Neural cell (in vitro differentiated cells): Measurements from ENCODE around the gene PCDHA1. TPM values are rescaled to one million over a fixed set of nuclear protein-coding genes. Genes with fewer than 3 reads are reported as not detected.
A peak's percentile ranks its signal among the peaks of the same experiment; 100 is the strongest.

Source experiments
- H2AFZ ChIP-seq: fragments of 200-600, 300-800 bp; sonication (generic), shearing (Covaris generic); 2 replicates; pipeline ENCODE4 v1.6.0; 2014; ENCODE audit warnings: low read depth, mild to moderate bottlenecking, antibody characterized with exemption, low read length, moderate library complexity
- H3F3A ChIP-seq: fragments of 200-600 bp; shearing (Covaris generic); 2 replicates; pipeline ENCODE4 v1.6.1; 2016; ENCODE audit warnings: mild to moderate bottlenecking, moderate library complexity, mixed read lengths, antibody characterized with exemption, low read length; ENCODE audit not compliant: insufficient read depth, poor library complexity, severe bottlenecking
- H3K27ac ChIP-seq: fragments of 200-600, 300-800 bp; sonication (generic), shearing (Covaris generic); 2 replicates; pipeline ENCODE4 v1.5.1; 2014; ENCODE audit warnings: mild to moderate bottlenecking, low read length, moderate library complexity
- H3K27me3 ChIP-seq: fragments of 300-800, 200-600 bp; sonication (generic), shearing (Covaris generic); 2 replicates; pipeline ENCODE4 v1.6.0; 2014; ENCODE audit warnings: mild to moderate bottlenecking, low read depth, low read length, moderate library complexity; ENCODE audit not compliant: insufficient read depth
- H3K36me3 ChIP-seq: fragments of 300-800, 200-600 bp; sonication (generic), shearing (Covaris generic); 2 replicates; pipeline ENCODE4 v1.5.1; 2014; ENCODE audit warnings: mild to moderate bottlenecking, antibody characterized with exemption, low read length, moderate library complexity; ENCODE audit not compliant: insufficient read depth
- H3K4me2 ChIP-seq: fragments of 300-800, 200-600 bp; sonication (generic), shearing (Covaris generic); 2 replicates; pipeline ENCODE4 v1.6.0; 2014; ENCODE audit warnings: mild to moderate bottlenecking, low read length
- H3K4me3 ChIP-seq: fragments of 300-800, 200-600 bp; sonication (generic), shearing (Covaris generic); 2 replicates; pipeline ENCODE4 v1.5.1; 2014; ENCODE audit warnings: mild to moderate bottlenecking, low read length, moderate library complexity
- H3K79me2 ChIP-seq: fragments of 200-600 bp; shearing (Covaris generic); replicated peaks from 2 replicates; pipeline ENCODE4 v1.6.0; 2014; ENCODE audit warnings: mild to moderate bottlenecking, low read length, moderate library complexity; ENCODE audit not compliant: insufficient read depth
- H3K9ac ChIP-seq: fragments of 300-800, 200-600 bp; sonication (generic), shearing (Covaris generic); 2 replicates; pipeline ENCODE4 v1.6.1; 2016; ENCODE audit warnings: mild to moderate bottlenecking, low read length, mixed read lengths
- H3K9me2 ChIP-seq: fragments of 200-600 bp; shearing (Covaris generic); 2 replicates; pipeline ENCODE4 v1.6.1; 2016; ENCODE audit warnings: mild to moderate bottlenecking, low read length, mixed read lengths; ENCODE audit not compliant: insufficient read depth
- H3K9me3 ChIP-seq: fragments of 200-600, 300-800 bp; sonication (generic), shearing (Covaris generic); 2 replicates; pipeline ENCODE4 v1.6.1; 2016; ENCODE audit warnings: mild to moderate bottlenecking, mixed run types, low read length, moderate library complexity, mixed read lengths
- H4K20me1 ChIP-seq: fragments of 200-600 bp; shearing (Covaris generic); 2 replicates; pipeline ENCODE4 v1.6.1; 2016; ENCODE audit warnings: mild to moderate bottlenecking, mixed run types; ENCODE audit not compliant: insufficient read depth
- EP300 ChIP-seq: fragments of 450-650 bp; conservative IDR thresholded peaks from 2 replicates; pipeline ENCODE4 v1.6.1; 2014; ENCODE audit warnings: antibody characterized with exemption, mild to moderate bottlenecking, moderate library complexity; ENCODE audit not compliant: poor library complexity, severe bottlenecking
- EZH2 ChIP-seq: fragments of 200-600, 300-800 bp; shearing (Covaris generic), sonication (generic); IDR thresholded peaks from 2 replicates; pipeline ENCODE4 v1.6.1; 2014; ENCODE audit warnings: antibody characterized with exemption, low read length, borderline replicate concordance, mild to moderate bottlenecking; ENCODE audit not compliant: insufficient read depth, poor library complexity, severe bottlenecking
- MXI1 ChIP-seq: fragments of 450-650 bp; conservative IDR thresholded peaks from 2 replicates; pipeline ENCODE4 v1.6.1; 2014; ENCODE audit warnings: antibody characterized with exemption, mild to moderate bottlenecking; ENCODE audit not compliant: poor library complexity, severe bottlenecking
- POLR2AphosphoS5 ChIP-seq: IDR thresholded peaks from 2 replicates; pipeline ENCODE4 v1.6.1; 2012
- RAD21 ChIP-seq: fragments of 450-650 bp; conservative IDR thresholded peaks from 2 replicates; pipeline ENCODE4 v1.6.1; 2014; ENCODE audit warnings: antibody characterized with exemption, mild to moderate bottlenecking, moderate library complexity
- REST ChIP-seq: IDR thresholded peaks from 2 replicates; pipeline ENCODE4 v1.6.1; 2012; ENCODE audit warnings: borderline replicate concordance
- SMC3 ChIP-seq: fragments of 450-650 bp; conservative IDR thresholded peaks from 2 replicates; pipeline ENCODE4 v1.6.1; 2014; ENCODE audit warnings: antibody characterized with exemption, mild to moderate bottlenecking, moderate library complexity; ENCODE audit not compliant: poor library complexity
- TAF1 ChIP-seq: IDR thresholded peaks from 2 replicates; pipeline ENCODE4 v1.6.1; 2012; ENCODE audit warnings: low read depth
- polyA plus RNA-seq: library from polyadenylated mRNA; depleted of rRNA; stranded (reverse); fragments of >200 nt; gene quantifications from 2 replicates; pipeline ENCODE4 v1.2.3, GENCODE V29; 2014
- TF ChIP-seq, protein P1 (sequence below): fragments of 450-650 bp; IDR thresholded peaks from 2 replicates; pipeline ENCODE4 v1.5.1; 2014; ENCODE audit warnings: antibody characterized with exemption, mild to moderate bottlenecking, moderate library complexity; ENCODE audit not compliant: poor library complexity, severe bottlenecking

The PCDHA1 gene
- polyA plus RNA-seq, 1 donor from 2014 or later, result 0.28 TPM

DNA sequence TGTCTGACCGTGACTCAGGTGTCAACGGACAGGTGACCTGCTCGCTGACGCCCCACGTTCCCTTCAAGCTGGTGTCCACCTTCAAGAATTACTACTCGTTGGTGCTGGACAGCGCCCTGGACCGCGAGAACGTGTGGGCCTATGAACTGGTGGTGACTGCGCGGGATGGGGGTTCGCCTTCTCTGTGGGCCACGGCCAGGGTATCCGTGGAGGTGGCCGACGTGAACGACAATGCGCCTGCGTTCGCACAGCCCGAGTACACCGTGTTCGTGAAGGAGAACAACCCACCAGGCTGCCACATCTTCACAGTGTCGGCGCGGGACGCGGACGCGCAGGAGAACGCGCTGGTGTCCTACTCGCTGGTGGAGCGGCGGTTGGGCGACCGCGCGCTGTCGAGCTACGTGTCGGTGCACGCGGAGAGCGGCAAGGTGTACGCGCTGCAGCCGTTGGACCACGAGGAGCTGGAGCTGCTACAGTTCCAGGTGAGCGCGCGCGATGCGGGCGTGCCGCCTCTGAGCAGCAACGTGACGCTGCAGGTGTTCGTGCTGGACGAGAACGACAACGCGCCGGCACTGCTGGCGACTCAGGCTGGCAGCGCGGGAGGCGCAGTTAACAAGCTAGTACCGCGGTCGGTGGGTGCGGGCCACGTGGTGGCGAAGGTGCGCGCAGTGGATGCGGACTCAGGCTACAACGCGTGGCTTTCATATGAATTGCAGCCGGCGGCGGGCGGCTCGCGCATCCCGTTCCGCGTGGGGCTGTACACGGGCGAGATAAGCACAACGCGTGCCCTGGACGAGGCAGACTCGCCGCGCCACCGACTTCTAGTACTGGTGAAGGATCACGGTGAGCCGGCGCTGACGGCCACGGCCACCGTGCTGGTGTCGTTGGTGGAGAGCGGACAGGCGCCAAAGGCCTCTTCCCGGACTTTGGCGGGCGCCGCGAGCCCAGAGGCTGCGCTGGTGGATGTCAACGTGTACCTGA is 84.6 kb downstream of the PCDHA1 start:
- Histone ChIP-seq H3K27me3 (no peaks in the 10 kb centered on the region), H2AFZ (no peak overlapping the region), H3K27ac (no peak overlapping the region), H3K4me3 (peak overlapping the region; percentile 67), H3F3A (no peaks in the 10 kb centered on the region), H3K9ac (no peak overlapping the region), H3K9me2 (no peaks in the 10 kb centered on the region), H3K36me3 (peaks cover 53% of the 10 kb centered on the region), H3K9me3 (peaks cover 37% of the 10 kb centered on the region), H3K4me2 (no peak overlapping the region), H3K79me2 (peaks cover 69% of the 10 kb centered on the region), H4K20me1 (no peaks in the 10 kb centered on the region)
- no peak for TF ChIP-seq REST
- TF ChIP-seq EP300, result no peak
- TF ChIP-seq SMC3, result no peak
- no peak for TF ChIP-seq TAF1
- TF ChIP-seq MXI1, result no peak
- TF ChIP-seq, protein P1, sequence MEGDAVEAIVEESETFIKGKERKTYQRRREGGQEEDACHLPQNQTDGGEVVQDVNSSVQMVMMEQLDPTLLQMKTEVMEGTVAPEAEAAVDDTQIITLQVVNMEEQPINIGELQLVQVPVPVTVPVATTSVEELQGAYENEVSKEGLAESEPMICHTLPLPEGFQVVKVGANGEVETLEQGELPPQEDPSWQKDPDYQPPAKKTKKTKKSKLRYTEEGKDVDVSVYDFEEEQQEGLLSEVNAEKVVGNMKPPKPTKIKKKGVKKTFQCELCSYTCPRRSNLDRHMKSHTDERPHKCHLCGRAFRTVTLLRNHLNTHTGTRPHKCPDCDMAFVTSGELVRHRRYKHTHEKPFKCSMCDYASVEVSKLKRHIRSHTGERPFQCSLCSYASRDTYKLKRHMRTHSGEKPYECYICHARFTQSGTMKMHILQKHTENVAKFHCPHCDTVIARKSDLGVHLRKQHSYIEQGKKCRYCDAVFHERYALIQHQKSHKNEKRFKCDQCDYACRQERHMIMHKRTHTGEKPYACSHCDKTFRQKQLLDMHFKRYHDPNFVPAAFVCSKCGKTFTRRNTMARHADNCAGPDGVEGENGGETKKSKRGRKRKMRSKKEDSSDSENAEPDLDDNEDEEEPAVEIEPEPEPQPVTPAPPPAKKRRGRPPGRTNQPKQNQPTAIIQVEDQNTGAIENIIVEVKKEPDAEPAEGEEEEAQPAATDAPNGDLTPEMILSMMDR, result no peak
- TF ChIP-seq EZH2, result no peak
- no peak for TF ChIP-seq RAD21
- no peak for TF ChIP-seq POLR2AphosphoS5

DNA sequence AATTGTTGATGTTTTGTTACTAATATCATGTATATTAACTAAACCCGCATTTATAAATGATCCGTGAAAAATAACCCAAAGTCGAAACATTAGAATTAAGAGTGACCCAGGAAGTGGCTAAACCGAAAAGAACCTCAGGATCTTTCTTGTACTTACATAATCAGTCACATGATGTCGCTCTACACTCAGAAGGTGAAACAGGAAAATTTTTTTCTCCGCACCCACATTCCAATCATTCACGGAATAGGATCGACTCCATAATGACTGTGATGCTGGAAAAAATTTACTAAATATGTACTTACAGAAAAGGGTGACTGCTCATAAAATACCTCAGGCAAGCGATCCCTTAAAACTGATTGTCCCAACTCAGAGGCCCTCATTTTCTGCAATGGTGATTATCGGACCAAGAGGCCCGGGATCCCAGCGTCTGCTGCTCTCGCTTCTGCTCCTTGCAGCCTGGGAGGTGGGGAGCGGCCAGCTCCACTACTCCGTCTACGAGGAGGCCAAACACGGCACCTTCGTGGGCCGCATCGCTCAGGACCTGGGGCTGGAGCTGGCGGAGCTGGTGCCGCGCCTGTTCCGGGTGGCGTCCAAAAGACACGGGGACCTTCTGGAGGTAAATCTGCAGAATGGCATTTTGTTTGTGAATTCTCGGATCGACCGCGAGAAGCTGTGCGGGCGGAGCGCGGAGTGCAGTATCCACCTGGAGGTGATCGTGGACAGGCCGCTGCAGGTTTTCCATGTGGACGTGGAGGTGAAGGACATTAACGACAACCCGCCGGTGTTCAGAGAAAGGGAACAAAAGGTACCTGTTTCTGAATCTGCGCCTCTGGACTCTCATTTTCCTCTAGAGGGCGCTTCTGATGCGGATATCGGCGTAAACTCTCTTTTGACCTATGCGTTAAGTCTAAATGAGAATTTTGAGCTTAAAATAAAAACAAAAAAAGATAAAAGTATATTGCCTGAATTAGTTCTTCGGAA is 89.4 kb downstream of the PCDHA1 start, which contains the start of gene PCDHA12:
PCDHA12 (plus strand) TSS at position 224 of the 981 bp plus-strand sequence; CDS start at position 389, 165 bp downstream.
- peak within 1 kb of the TSS; percentile 44 for H2AFZ ChIP-seq
- peak within 1 kb of the TSS; percentile 49 for H3K4me2 ChIP-seq
- TF ChIP-seq, protein P1, result peak; percentile 61
- TF ChIP-seq SMC3 (peak; percentile 69), REST (peak; percentile 78), POLR2AphosphoS5 (peak; percentile 13), RAD21 (peak; percentile 72), MXI1 (no peak), EP300 (no peak)
- peaks cover 43% of the 10 kb centered on the region for H3K9me3 ChIP-seq
- H3K4me3 ChIP-seq, result peak within 1 kb of the TSS; percentile 67
- no peaks in the 10 kb centered on the region for H3K9me2 ChIP-seq
- peak within 1 kb of the TSS; percentile 81 for H3K27ac ChIP-seq
- H3K79me2 ChIP-seq, result peaks cover 63% of the 10 kb centered on the region
- no peaks in the 10 kb centered on the region for H3F3A ChIP-seq
- peaks cover 40% of the 10 kb centered on the region for H3K36me3 ChIP-seq
- H4K20me1 ChIP-seq, result no peaks in the 10 kb centered on the region
- no peaks in the 10 kb centered on the region for H3K27me3 ChIP-seq
- peak within 1 kb of the TSS; percentile 75 for H3K9ac ChIP-seq
